ENCODE data around the gene INPP5D.

The INPP5D gene

DNA sequence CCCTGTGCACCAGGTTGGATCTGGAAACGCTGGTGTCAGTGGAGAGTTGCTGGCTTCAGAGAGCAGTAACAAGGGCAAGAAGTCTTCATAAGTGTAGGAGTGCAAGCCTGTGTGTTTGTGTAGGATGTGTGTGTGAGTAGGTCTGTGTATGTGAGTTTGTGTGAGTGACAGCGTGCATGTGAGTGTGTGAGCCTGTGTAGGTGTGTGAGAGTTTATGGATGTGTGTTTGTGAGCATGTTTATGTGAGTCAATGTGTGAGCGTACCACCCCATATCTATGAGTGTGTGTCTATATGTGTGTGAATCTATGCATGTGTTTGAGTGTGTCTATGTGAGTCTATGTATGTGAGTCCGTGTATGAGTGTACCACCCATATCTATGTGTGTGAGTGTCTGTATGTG, 104.8 kb downstream of the INPP5D start:
- Histone ChIP-seq H3K9me3 (ENCODE audit: insufficient read depth, low read length) (no peaks in the 10 kb centered on the region), H3K9ac (ENCODE audit: low read length) (no peak overlapping the region), H2AFZ (ENCODE audit: low read depth, low read length, severe bottlenecking) (no peak overlapping the region), H3K9me2 (replicated peaks; ENCODE audit: insufficient read depth, low read length) (no peaks in the 10 kb centered on the region), H3K27ac (ENCODE audit: low read depth, low read length) (no peak overlapping the region), H3K4me3 (ENCODE audit: insufficient read depth, low read length, poor library complexity, severe bottlenecking) (no peak overlapping the region), H3K79me2 (ENCODE audit: insufficient read depth, low read length) (no peaks in the 10 kb centered on the region), H3K4me2 (ENCODE audit: low read depth, low read length, poor library complexity, severe bottlenecking) (no peak overlapping the region), H3K27me3 (ENCODE audit: low read length) (no peaks in the 10 kb centered on the region), H3F3A (ENCODE audit: insufficient read depth) (0 out of 2 replicates have a peak, but pooled peaks cover 2% of the 10 kb centered on the region), H4K20me1 (ENCODE audit: low read depth, low read length) (no peaks in the 10 kb centered on the region), H3K36me3 (ENCODE audit: low read length) (peaks cover 26% of the 10 kb centered on the region)
- TF ChIP-seq EZH2phosphoT487 (conservative IDR thresholded peaks at IDR 0.05; ENCODE audit: low read length): no peak
- TF ChIP-seq, protein P1, sequence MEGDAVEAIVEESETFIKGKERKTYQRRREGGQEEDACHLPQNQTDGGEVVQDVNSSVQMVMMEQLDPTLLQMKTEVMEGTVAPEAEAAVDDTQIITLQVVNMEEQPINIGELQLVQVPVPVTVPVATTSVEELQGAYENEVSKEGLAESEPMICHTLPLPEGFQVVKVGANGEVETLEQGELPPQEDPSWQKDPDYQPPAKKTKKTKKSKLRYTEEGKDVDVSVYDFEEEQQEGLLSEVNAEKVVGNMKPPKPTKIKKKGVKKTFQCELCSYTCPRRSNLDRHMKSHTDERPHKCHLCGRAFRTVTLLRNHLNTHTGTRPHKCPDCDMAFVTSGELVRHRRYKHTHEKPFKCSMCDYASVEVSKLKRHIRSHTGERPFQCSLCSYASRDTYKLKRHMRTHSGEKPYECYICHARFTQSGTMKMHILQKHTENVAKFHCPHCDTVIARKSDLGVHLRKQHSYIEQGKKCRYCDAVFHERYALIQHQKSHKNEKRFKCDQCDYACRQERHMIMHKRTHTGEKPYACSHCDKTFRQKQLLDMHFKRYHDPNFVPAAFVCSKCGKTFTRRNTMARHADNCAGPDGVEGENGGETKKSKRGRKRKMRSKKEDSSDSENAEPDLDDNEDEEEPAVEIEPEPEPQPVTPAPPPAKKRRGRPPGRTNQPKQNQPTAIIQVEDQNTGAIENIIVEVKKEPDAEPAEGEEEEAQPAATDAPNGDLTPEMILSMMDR (IDR thresholded peaks at IDR 0.05; ENCODE audit: insufficient read depth, low read length, poor library complexity, severe bottlenecking): no peak

GRCh38 chr2:233165543-233165894, 105.4 kb downstream of the INPP5D start:
- Histone ChIP-seq H3K9ac (ENCODE audit: low read length) (no peak overlapping the region), H3F3A (ENCODE audit: insufficient read depth) (no peaks in the 10 kb centered on the region), H3K4me2 (ENCODE audit: low read depth, low read length, poor library complexity, severe bottlenecking) (no peak overlapping the region), H3K9me3 (ENCODE audit: insufficient read depth, low read length) (no peaks in the 10 kb centered on the region), H4K20me1 (ENCODE audit: low read depth, low read length) (no peaks in the 10 kb centered on the region), H3K27me3 (ENCODE audit: low read length) (no peaks in the 10 kb centered on the region), H3K4me3 (ENCODE audit: insufficient read depth, low read length, poor library complexity, severe bottlenecking) (no peak overlapping the region), H3K36me3 (ENCODE audit: low read length) (peaks cover 22% of the 10 kb centered on the region), H2AFZ (ENCODE audit: low read depth, low read length, severe bottlenecking) (no peak overlapping the region), H3K27ac (ENCODE audit: low read depth, low read length) (no peak overlapping the region), H3K9me2 (replicated peaks; ENCODE audit: insufficient read depth, low read length) (no peaks in the 10 kb centered on the region), H3K79me2 (ENCODE audit: insufficient read depth, low read length) (no peaks in the 10 kb centered on the region)
- no peak for TF ChIP-seq EZH2phosphoT487 (conservative IDR thresholded peaks at IDR 0.05; ENCODE audit: low read length)
- TF ChIP-seq, protein P1 (IDR thresholded peaks at IDR 0.05; ENCODE audit: insufficient read depth, low read length, poor library complexity, severe bottlenecking): no peak

GRCh38 chr2:233165895-233166661, 105.9 kb downstream of the INPP5D start:
- H3K9me2 ChIP-seq (replicated peaks; ENCODE audit: insufficient read depth, low read length): no peaks in the 10 kb centered on the region
- H3F3A ChIP-seq (ENCODE audit: insufficient read depth): no peaks in the 10 kb centered on the region
- TF ChIP-seq, protein P1 (IDR thresholded peaks at IDR 0.05; ENCODE audit: insufficient read depth, low read length, poor library complexity, severe bottlenecking): no peak
- no peak for TF ChIP-seq EZH2phosphoT487 (conservative IDR thresholded peaks at IDR 0.05; ENCODE audit: low read length)
- H4K20me1 ChIP-seq (ENCODE audit: low read depth, low read length): no peaks in the 10 kb centered on the region
- H3K79me2 ChIP-seq (ENCODE audit: insufficient read depth, low read length): no peaks in the 10 kb centered on the region
- H3K9ac ChIP-seq (ENCODE audit: low read length): no peak overlapping the region
- H3K27ac ChIP-seq (ENCODE audit: low read depth, low read length): no peak overlapping the region
- peaks cover 22% of the 10 kb centered on the region for H3K36me3 ChIP-seq (ENCODE audit: low read length)
- no peak overlapping the region for H3K4me2 ChIP-seq (ENCODE audit: low read depth, low read length, poor library complexity, severe bottlenecking)
- no peaks in the 10 kb centered on the region for H3K9me3 ChIP-seq (ENCODE audit: insufficient read depth, low read length)
- H3K27me3 ChIP-seq (ENCODE audit: low read length): no peaks in the 10 kb centered on the region
- no peak overlapping the region for H3K4me3 ChIP-seq (ENCODE audit: insufficient read depth, low read length, poor library complexity, severe bottlenecking)
- no peak overlapping the region for H2AFZ ChIP-seq (ENCODE audit: low read depth, low read length, severe bottlenecking)

Measured in SU-DHL-6 (cell line).